NK-92 treated with Interleukin-12 subunit alpha and Interleukin-12 subunit beta, amount 100 ng/mL, for 24 hours (cell line): ENCODE results near the gene ZDHHC1.
"Not testable (repeated sequence)": the region's sequence is repeated elsewhere in the genome, so short reads cannot be mapped to it uniquely, and the experiment has no call there.

Source experiments
- DNase-seq: peaks from one replicate; lab custom pipeline; 2025; lab: John Stamatoyannopoulos, UW

ZDHHC1 gene

GRCh38 chr16:67394155-67395104 lies 21.8 kb downstream of the ZDHHC1 start:
- DNase-seq, result no peak

DNA sequence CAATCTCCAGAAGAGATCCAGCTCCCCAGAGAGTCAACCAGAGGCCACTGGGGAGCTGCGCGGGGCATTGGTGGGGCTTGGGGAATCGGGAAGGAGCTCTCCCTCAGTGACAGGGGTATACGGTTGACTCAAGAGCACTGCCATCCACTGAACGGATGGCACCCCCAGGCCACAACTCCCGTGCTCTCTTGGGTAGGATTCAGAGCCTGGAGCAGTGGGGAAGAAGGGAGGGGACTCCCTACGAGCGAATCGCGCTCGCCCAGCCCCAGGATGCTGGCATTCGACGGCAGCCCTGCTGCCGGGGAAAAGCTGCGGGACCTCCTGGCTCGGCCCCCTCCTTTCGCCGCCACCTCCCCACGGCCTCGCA lies 22.5 kb downstream of the ZDHHC1 start:
- no peak for DNase-seq

DNA sequence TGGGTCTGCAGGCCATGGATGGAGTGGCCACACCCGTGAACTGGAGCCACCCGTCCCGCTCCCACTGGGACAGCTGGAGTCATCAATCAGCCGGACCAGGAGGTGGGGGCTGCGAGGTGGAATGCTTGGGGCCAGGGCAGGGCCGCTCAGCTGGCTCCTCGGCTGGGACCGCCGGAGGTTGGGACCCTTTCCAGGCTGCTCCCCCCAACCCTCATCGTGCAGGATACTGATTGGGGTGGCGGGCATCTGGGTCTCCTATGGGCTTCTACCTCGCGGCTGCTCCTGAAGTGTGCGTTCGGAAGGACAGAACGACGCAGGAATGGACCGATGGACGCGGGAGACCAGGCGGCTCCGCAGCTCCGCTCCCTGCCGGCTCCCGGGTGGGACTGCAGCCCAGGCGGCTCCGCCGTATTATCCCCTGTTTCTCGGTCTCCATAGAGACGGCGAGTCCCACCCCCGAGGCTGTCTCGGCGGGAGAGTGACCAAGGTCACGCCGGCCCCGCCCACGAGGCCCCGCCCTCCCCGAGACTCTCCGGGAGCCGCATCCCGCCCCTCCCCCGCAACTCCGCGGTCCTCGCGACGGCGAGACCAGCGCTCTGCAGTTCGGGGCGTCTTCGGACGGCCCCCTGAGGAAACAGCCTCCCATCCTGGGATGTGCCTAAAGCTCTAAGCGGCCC lies 23.0 kb downstream of the ZDHHC1 start, which contains the start of gene TPPP3:
TPPP3 (minus strand) TSS at position 388 of the 677 bp plus-strand sequence. CDS start 2,387 bp downstream, outside the sequence.
- no peak for DNase-seq

- DNase-seq, result no peak
Measured at GRCh38 chr16:67392301-67393059, 23.8 kb downstream of the ZDHHC1 start.

GRCh38 chr16:67391424-67392300 lies 24.6 kb downstream of the ZDHHC1 start:
- no peak for DNase-seq

DNA sequence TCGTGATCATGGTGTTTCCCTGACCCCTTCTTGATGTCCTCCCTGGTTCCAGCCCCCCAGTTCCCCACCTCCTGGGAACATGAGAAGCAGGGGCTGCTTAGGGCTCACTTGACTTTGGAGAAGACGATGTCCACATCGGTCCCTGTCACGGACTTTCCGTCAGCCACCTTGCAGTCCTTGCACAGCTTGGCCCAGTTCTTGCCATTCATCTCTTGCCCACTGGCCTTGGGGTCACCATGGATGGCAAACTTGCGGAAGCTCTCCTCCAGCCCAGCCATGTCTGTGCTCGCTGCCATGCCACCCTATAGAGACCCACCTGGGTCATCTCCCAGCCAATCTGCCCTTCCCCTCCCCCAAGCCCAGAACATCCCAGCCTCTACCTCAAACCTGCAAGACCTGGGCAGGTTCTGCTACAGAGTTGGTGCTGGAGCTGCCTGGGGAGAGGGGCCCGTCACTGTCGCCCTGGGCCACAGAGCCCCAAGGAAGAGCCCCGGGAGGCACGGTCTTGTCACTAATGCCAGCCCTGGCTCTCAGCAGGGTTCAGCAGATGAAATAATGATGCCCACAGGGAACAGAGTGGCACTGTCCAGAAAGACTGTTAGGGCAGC lies 25.4 kb downstream of the ZDHHC1 start:
- DNase-seq, result no peak

- no peak for DNase-seq
Measured at GRCh38 chr16:67389911-67390815, 26.1 kb downstream of the ZDHHC1 start.

GRCh38 chr16:67388591-67388990 lies 27.7 kb downstream of the ZDHHC1 start:
- no peak for DNase-seq

GRCh38 chr16:67388191-67388590 lies 28.1 kb downstream of the ZDHHC1 start:
- DNase-seq, result no peak

- DNase-seq, result no peak
Measured at GRCh38 chr16:67387479-67388079, 28.7 kb downstream of the ZDHHC1 start.

GRCh38 chr16:67386861-67387455 lies 29.3 kb downstream of the ZDHHC1 start:
- no peak for DNase-seq

GRCh38 chr16:67384778-67385510 lies 31.3 kb downstream of the ZDHHC1 start:
- DNase-seq, result no peak

GRCh38 chr16:67383284-67383683 lies 33.0 kb downstream of the ZDHHC1 start:
- no peak for DNase-seq

GRCh38 chr16:67378642-67379041 lies 37.6 kb downstream of the ZDHHC1 start:
- DNase-seq, result no peak

- DNase-seq, result not testable (repeated sequence)
Measured at GRCh38 chr16:67376012-67376411, 40.3 kb downstream of the ZDHHC1 start.

DNA sequence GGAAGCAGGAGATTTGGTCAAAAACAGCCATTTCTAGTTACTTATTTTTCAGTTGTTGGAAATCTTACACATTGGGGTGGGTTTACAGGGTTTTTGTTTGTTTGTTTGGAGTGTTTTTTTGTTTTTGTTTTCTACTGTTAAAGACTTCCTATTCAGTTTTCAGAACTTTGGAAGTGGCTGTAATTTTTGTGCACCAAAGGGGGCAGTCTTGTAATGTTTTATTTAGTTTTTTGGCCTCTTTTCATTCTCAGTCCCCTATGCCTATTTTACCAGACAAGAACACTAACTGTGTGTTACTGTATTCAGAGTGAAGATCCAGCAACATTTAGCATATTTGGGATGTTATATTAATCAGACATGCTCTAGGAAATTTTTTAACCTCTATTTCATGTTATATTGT lies 43.6 kb downstream of the ZDHHC1 start:
- DNase-seq, result no peak

GRCh38 chr16:67370661-67371060 lies 45.6 kb downstream of the ZDHHC1 start:
- no peak for DNase-seq

GRCh38 chr16:67364600-67365235 lies 51.6 kb downstream of the ZDHHC1 start:
- DNase-seq, result no peak
